ENCODE measurements around the gene RPS19. TPM values are rescaled to one million over a fixed set of nuclear protein-coding genes. Genes with fewer than 3 reads are reported as not detected.

The RPS19 gene
- total RNA-seq, 1 donor from 2014 or later: 3,078 TPM

DNA sequence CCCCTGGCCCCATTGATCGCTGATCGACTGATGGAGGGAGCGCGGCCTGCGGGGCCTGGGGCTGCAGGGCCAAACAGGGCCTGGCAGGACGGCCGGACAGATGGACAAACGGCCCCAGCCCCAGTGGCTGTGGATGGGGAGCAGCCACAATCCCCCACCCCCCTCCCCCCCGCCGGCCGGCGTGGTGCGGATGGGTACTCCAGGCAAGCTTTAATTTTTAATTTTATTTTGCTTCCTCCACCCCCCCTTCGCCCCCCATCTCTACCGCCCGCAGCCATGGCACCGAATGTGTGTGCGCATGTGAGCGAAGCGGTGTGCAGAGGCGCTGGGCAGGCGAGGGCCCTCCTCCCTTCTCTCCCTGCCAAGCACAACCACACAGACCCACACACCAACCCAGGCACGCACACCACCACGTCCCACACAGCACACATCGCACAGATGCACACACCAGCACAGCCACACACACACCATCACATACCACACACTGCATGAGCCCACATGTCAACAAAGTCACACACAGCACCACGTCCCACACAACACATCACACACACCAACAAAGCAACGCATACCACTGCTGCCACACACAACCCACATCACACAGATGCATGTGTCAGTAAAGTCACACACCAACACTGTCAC lies 55.8 kb downstream of the RPS19 start:
- H3K27ac Mint-ChIP-seq (ENCODE audit: unreplicated experiment): no peak overlapping the region
- H3K4me3 ChIP-seq (ENCODE audit: insufficient read depth, low read depth, low read length): no peak overlapping the region

DNA sequence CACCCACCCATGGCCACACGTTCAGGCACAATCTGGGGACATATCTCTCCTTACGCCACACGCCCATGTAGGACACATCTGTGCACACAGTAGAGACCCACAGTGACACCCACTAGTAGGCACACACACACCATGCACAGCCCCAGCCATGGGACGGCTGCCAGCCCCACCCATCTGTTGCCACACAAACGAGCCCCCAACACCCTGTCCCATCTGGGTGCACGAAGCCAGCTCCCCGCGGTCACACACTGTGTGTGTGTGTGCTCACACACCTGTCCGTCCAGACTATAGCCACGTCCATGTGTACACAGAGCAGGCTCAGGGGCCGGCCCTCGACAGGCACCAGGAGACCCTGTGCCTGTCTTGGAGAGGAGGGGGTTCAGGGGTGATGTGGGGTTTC lies 57.6 kb downstream of the RPS19 start:
- Mint-ChIP-seq H3K9me3 (ENCODE audit: unreplicated experiment) (no peaks in the 10 kb centered on the region), H3K27me3 (ENCODE audit: low read depth, unreplicated experiment) (peaks cover 20% of the 10 kb centered on the region), H3K36me3 (ENCODE audit: low read depth, unreplicated experiment) (no peaks in the 10 kb centered on the region), H3K27ac (ENCODE audit: unreplicated experiment) (no peak overlapping the region), H3K4me1 (ENCODE audit: low read depth, unreplicated experiment) (no peaks in the 10 kb centered on the region), H3K4me3 (ENCODE audit: unreplicated experiment) (no peak overlapping the region)
- TF ChIP-seq, protein P1, sequence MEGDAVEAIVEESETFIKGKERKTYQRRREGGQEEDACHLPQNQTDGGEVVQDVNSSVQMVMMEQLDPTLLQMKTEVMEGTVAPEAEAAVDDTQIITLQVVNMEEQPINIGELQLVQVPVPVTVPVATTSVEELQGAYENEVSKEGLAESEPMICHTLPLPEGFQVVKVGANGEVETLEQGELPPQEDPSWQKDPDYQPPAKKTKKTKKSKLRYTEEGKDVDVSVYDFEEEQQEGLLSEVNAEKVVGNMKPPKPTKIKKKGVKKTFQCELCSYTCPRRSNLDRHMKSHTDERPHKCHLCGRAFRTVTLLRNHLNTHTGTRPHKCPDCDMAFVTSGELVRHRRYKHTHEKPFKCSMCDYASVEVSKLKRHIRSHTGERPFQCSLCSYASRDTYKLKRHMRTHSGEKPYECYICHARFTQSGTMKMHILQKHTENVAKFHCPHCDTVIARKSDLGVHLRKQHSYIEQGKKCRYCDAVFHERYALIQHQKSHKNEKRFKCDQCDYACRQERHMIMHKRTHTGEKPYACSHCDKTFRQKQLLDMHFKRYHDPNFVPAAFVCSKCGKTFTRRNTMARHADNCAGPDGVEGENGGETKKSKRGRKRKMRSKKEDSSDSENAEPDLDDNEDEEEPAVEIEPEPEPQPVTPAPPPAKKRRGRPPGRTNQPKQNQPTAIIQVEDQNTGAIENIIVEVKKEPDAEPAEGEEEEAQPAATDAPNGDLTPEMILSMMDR (IDR thresholded peaks at IDR 0.05; ENCODE audit: insufficient read depth, low read depth, low read length): no peak
- TF ChIP-seq EZH2 (IDR thresholded peaks at IDR 0.05; ENCODE audit: insufficient read depth, low read length): no peak
- Histone ChIP-seq H3K9me3 (ENCODE audit: insufficient read depth, low read depth, low read length) (peaks cover 14% of the 10 kb centered on the region), H2AFZ (ENCODE audit: low read depth, low read length) (no peak overlapping the region), H3K36me3 (ENCODE audit: insufficient read depth, low read length) (no peaks in the 10 kb centered on the region), H3K4me3 (ENCODE audit: insufficient read depth, low read depth, low read length) (no peak overlapping the region), H3K4me1 (ENCODE audit: insufficient read depth, low read length) (no peaks in the 10 kb centered on the region), H3K27ac (ENCODE audit: low read depth, low read length) (no peak overlapping the region), H3K79me2 (ENCODE audit: insufficient read depth, low read length) (no peaks in the 10 kb centered on the region), H3K4me2 (ENCODE audit: low read length) (no peak overlapping the region), H3K27me3 (ENCODE audit: insufficient read depth, low read length) (peaks cover 83% of the 10 kb centered on the region), H3K9ac (ENCODE audit: low read length) (no peak overlapping the region), H4K20me1 (ENCODE audit: insufficient read depth, low read length) (peaks cover 24% of the 10 kb centered on the region)
- no peak for FAIRE-seq
- DNase-seq (ENCODE audit: low read depth): no peak

More for the DNA sequence above, 55.8 kb downstream of the RPS19 start:
- H3K4me2 ChIP-seq (ENCODE audit: low read length): no peak overlapping the region
- TF ChIP-seq EZH2 (IDR thresholded peaks at IDR 0.05; ENCODE audit: insufficient read depth, low read length): peak; percentile 6
- TF ChIP-seq, protein P1 (IDR thresholded peaks at IDR 0.05; ENCODE audit: insufficient read depth, low read depth, low read length): no peak
- DNase-seq (ENCODE audit: low read depth): no peak
- Mint-ChIP-seq H3K36me3 (ENCODE audit: low read depth, unreplicated experiment) (no peaks in the 10 kb centered on the region), H3K4me3 (ENCODE audit: unreplicated experiment) (no peak overlapping the region), H3K27me3 (ENCODE audit: low read depth, unreplicated experiment) (peaks cover 24% of the 10 kb centered on the region), H3K9me3 (ENCODE audit: unreplicated experiment) (no peaks in the 10 kb centered on the region), H3K4me1 (ENCODE audit: low read depth, unreplicated experiment) (no peaks in the 10 kb centered on the region)
- H3K4me1 ChIP-seq (ENCODE audit: insufficient read depth, low read length): no peaks in the 10 kb centered on the region
- H3K9me3 ChIP-seq (ENCODE audit: insufficient read depth, low read depth, low read length): peaks cover 17% of the 10 kb centered on the region
- no peak for FAIRE-seq
- no peak overlapping the region for H2AFZ ChIP-seq (ENCODE audit: low read depth, low read length)
- peaks cover 35% of the 10 kb centered on the region for H4K20me1 ChIP-seq (ENCODE audit: insufficient read depth, low read length)
- no peaks in the 10 kb centered on the region for H3K36me3 ChIP-seq (ENCODE audit: insufficient read depth, low read length)
- no peak overlapping the region for H3K27ac ChIP-seq (ENCODE audit: low read depth, low read length)
- peaks cover 82% of the 10 kb centered on the region for H3K27me3 ChIP-seq (ENCODE audit: insufficient read depth, low read length)
- H3K9ac ChIP-seq (ENCODE audit: low read length): no peak overlapping the region
- no peaks in the 10 kb centered on the region for H3K79me2 ChIP-seq (ENCODE audit: insufficient read depth, low read length)

DNA sequence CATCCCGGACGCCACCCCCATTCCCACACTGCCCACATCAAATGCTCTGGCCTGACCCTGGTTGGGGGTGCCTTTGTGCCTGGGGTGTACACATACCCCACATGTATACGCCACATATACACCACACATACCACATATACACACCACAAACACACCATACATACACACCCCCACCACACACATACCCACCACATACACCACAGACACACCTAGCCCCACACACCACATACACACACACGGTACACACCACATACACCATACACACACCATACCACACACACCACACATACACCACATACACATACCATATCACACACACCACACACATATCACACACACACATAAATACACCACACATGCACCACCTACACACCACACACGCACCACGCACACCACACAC lies 58.0 kb downstream of the RPS19 start:
- FAIRE-seq (no peak), DNase-seq (ENCODE audit: low read depth) (no peak)
- Histone ChIP-seq H4K20me1 (ENCODE audit: insufficient read depth, low read length) (peaks cover 24% of the 10 kb centered on the region), H2AFZ (ENCODE audit: low read depth, low read length) (no peak overlapping the region), H3K36me3 (ENCODE audit: insufficient read depth, low read length) (no peaks in the 10 kb centered on the region), H3K9ac (ENCODE audit: low read length) (no peak overlapping the region), H3K9me3 (ENCODE audit: insufficient read depth, low read depth, low read length) (peaks cover 14% of the 10 kb centered on the region), H3K4me3 (ENCODE audit: insufficient read depth, low read depth, low read length) (no peak overlapping the region), H3K27ac (ENCODE audit: low read depth, low read length) (no peak overlapping the region), H3K79me2 (ENCODE audit: insufficient read depth, low read length) (no peaks in the 10 kb centered on the region), H3K27me3 (ENCODE audit: insufficient read depth, low read length) (peaks cover 87% of the 10 kb centered on the region), H3K4me2 (ENCODE audit: low read length) (no peak overlapping the region), H3K4me1 (ENCODE audit: insufficient read depth, low read length) (no peaks in the 10 kb centered on the region)
- H3K27me3 Mint-ChIP-seq (ENCODE audit: low read depth, unreplicated experiment): peaks cover 21% of the 10 kb centered on the region
- H3K4me1 Mint-ChIP-seq (ENCODE audit: low read depth, unreplicated experiment): no peaks in the 10 kb centered on the region
- no peaks in the 10 kb centered on the region for H3K36me3 Mint-ChIP-seq (ENCODE audit: low read depth, unreplicated experiment)
- H3K4me3 Mint-ChIP-seq (ENCODE audit: unreplicated experiment): no peak overlapping the region
- TF ChIP-seq, protein P1 (IDR thresholded peaks at IDR 0.05; ENCODE audit: insufficient read depth, low read depth, low read length): no peak
- TF ChIP-seq EZH2 (IDR thresholded peaks at IDR 0.05; ENCODE audit: insufficient read depth, low read length): no peak
- H3K9me3 Mint-ChIP-seq (ENCODE audit: unreplicated experiment): peaks cover 1% of the 10 kb centered on the region
- no peak overlapping the region for H3K27ac Mint-ChIP-seq (ENCODE audit: unreplicated experiment)

Measured in astrocyte (in vitro differentiated cells and primary cell).